Posterior cingulate gyrus (tissue), 11 donors: ENCODE data around the gene CPNE8.

Experiments used
- DNase-seq, 10 donors: peaks; one replicate each; pipeline versions ENCODE4 v3.0.0 to v3.0.0-alpha.2; 2020 to 2021; ENCODE audit warnings: mixed read lengths in 3 of 10
- intact Hi-C: fragments of 100-400 bp; cut with DNase I; formaldehyde crosslinking; loops from one replicate; pipeline ENCODE4 v1.15.1; 2023

CPNE8 gene

DNA sequence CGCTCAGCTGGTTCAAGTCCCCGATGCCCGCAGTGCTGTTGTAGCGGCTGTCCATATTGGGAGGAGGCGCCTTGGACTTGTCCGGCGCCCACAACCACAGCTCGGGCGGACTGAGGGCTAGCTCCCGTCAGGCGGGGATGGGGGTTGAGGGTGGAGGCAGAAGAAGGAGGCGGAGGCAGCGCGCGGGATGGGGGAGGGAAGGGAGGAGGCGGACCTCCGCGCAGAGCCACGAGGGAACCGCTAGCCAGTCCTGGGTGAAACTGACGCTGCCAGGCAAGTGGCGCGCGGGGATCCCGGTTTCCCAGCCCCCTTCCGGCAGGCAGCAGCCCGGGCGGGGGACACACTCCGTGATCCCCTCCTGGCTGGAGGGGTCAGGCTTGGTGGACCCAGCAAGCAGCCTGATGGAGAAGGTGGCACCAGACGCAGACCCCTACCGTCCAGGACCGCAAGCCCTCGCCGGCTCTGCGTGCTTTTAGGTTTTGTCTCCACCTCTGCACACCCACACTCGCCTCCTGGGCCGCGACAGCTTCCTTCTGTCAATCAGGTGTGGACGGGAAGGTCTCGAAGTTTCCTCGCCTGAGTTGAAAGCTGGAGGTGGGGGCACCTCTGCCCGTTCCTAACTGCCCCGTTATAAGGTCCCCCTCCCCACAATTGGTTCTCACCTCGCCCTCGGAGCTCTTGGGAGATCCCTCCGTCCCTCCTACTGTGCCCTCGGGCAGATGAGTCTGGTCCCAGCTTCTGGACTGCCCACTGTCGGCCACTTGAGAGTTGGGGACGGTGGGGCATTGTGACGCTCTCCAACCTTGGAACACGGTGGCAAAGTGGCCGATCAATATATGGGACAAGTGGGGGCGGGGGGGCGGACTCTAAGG, at the start of gene CPNE8:
Gene CPNE8, minus strand, starts transcription at position 112 of the 872 bp plus-strand sequence. Its CDS starts 57 bp downstream, at position 55.
- DNase-seq: peak; percentile 37 to 96 (median 69)
- intact Hi-C loops: loop anchor here (2.0 kb wide), 1 partner anchor 197 kb away; no protein-coding TSS in a partner anchor

DNA sequence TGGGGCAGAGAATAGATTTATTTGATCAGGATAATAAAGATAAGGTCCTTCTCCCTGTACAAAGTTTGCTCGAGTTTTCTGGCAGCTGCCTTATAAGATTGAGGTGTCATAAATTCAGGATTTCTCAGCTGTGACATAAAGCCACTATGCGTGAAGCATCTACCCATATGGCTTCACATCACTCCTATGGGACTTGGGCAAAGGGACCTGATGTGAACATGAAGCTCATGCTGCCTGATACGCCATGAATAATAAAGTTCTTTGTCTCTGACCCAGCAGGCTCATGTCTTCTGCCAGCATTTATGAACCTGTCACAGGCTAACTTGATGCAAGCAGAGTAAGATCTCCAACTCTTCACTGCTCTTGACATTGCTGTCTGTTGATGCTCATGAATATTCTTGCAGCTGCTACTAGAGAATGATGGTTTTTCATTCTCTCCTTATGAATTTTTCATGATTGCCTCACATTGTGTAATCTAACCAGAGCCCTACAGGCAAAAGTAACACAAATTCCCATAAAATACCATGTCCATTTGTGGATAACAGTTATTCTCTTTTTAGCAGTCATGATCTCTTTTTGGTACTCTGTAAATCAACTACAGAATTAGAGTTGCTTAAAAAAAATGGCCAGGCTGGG, 49.0 kb upstream of the CPNE8 start:
- intact Hi-C loops: no loop called here
- DNase-seq: no peak

DNA sequence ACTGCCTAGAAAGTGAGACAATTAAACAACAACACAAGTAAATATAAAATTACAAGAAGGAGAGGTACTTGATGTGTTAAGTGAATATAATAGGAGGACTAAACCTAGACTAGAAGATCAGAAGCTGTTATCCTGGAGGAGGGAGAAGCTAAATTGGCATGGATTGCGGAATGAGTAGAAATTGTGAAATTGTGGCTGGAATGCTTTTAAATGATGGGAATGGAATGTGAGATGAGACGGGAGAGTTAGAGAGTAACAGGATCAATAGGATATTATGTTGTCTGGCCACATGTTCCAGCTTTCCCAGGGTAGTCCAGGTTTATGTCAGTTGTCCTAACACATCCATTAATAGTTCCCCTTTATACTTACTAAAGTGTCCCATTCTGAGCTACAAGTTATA, 44.0 kb upstream of the CPNE8 start:
- intact Hi-C loops: no loop called here
- DNase-seq: no peak

DNA sequence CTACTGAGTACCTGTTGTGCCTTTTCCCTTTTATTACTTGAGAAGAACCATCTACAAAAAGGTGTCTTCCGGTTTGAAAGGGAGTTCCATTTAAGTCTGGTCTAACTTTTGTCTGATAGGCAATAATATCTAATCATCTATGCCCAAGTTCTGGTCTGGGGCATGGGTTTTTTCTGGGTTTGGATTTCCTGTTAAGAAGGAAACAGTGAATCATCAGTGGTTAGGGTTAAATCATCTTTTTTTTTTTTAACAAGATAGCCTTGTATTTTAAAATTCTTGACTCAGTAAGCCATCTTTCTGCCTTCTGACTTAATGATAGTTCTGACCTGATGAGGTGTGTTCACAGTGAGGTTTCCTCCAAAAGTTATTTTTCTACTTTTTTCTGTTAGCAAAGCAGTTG, 29.3 kb upstream of the CPNE8 start:
- no peak for DNase-seq
- intact Hi-C loops: no loop called here

DNA sequence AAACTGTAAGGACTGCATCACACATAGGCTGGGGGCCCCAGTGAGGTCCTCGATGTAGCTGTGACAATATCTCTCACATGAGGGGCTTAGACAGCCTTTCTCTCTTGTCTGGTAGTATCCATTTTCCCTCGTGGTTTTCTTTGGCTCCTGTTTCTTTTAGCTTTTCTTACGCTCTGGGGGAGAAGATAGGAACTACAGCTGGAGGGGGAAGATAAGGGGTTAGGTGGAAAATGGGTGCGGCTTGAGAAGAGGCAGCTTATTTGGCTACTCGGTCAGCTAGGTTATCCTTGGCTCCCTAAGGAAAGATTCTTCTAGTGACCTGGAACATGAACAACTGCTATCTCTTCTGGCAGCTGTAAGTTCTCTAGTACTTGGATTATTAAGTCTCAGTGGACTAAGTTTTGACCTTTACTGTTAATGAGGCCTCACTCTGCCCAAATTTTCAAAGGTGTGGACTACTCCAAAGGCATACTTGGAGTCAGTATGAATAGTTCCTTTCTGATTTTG, 28.7 kb upstream of the CPNE8 start:
- intact Hi-C loops: no loop called here

DNA sequence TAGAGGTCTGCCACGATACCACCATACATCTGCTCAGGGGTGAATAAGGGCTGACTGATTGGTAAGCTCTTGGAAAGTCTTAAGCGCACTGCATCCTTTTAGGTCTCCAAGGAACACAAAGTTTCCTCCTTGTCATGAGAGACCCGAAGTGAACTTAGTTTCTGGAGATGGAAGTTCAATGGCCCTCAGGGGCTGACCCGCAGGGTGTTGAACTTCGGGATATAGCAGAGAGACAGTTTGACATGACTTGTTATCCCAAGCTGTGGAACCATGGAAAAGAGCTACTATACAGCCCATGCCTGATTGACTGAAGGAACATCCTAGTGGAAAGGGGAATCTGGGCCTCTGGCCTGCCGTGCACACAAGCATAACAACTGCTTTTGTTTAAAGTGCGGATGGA, 26.9 kb upstream of the CPNE8 start:
- intact Hi-C loops: no loop called here

More for the DNA sequence above, 28.7 kb upstream of the CPNE8 start:
- no peak for DNase-seq

DNA sequence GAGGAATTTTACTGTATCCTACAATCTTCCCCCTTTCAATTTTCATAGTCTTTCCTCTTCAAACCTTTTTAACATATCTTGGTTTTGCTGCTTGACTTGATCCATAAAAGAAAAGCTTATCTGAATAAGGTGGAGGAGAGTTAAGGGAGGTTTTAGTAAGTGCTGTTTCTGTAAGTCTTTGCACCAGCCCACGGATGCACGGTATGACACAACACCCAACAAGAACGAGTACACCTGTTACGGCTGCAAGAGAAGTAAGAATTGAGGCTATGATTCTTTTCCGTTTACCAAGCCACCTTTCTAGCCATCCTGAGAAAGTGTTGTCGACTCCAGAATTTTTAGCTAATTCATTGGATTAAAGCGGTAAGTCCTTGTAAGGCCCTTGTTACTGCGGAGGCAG, 26.1 kb upstream of the CPNE8 start:
- DNase-seq: no peak
- intact Hi-C loops: no loop called here

More for the DNA sequence above, 26.9 kb upstream of the CPNE8 start:
- no peak for DNase-seq

DNA sequence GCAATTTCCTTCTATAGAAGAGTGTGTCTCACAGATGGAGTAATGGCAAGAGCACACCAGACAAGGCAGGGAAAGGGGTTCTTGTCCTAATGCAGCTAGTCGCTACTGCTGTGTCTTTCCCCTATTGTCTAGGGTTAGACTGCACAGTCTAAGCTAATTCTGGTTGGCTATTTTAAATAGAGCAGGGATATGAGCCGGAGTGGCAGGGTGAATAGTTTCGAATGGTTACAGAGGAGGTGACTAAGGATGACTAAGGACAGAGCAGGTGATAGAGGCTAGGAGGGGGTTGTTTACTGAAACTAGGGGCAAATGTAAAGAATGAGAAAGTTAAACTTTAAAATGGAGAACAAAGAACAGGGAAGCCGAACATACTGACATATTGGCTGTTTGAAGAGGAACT, 25.6 kb upstream of the CPNE8 start:
- intact Hi-C loops: no loop called here

DNA sequence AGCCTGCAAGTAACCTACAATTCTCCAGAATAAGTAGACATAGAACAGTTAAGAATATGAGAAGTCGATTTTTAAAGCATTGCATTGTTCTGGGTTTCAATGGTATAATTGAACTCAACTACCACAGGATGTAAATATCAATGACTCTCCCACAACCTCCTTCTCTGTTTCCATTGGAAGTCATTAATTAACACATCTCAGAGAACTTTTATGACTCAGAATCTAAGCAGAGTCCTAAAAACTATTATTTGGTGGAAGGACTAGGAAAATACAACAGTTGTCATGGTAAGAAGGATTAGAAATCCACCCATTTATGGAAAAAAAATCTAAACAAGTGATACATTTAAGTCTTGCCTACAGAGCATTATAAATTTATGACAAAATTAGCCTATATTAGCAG, 21.1 kb upstream of the CPNE8 start:
- no peak for DNase-seq
- intact Hi-C loops: no loop called here

More for the DNA sequence above, 25.6 kb upstream of the CPNE8 start:
- no peak for DNase-seq

DNA sequence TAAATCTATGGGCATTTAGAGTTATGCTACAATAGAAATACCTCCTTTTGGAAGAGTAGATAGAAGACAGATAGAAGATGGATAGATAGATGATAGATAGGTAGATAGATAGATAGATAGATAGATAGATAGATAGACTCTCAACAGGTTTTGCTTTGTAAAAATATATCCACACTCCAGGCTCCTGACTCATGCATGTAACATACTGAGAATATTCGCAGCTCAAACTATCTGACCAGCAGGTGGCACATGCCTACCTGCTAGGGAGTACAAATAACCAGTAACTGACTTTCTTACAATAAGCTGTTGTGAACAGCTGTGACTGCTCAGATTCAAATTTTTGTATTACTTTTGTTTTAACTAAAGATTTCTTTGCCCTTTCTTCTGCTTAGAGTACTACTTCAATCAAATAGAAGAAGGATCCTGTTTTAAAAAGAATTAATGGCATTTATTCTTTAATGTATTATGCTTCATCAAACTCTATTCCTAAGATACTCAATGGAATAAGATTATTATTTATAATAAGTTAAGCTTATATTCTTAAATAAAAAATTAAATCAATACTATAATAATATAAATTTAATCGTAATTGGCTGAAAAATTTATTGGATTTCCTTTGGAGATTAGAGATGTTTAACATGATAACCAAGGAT, 15.8 kb upstream of the CPNE8 start:
- DNase-seq: no peak
- intact Hi-C loops: no loop called here

DNA sequence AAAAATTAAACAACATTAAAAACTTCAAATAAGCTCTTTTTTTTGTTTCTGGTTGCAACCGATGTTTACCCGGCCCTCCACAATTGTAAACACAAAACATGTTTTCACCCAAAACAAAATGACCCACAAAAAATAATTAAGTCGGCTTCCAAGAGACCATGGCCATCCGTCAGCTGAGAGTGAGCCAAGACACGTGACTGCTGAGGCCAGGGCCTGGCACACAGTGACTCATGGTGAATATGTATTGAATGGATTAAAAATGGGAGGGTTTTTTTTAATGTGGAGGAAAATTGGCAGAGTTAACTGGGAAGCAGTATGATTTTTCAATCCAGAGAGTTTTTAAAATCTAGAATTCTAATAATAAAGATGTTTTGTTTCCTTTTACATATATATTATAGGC, 13.8 kb upstream of the CPNE8 start:
- intact Hi-C loops: no loop called here

DNA sequence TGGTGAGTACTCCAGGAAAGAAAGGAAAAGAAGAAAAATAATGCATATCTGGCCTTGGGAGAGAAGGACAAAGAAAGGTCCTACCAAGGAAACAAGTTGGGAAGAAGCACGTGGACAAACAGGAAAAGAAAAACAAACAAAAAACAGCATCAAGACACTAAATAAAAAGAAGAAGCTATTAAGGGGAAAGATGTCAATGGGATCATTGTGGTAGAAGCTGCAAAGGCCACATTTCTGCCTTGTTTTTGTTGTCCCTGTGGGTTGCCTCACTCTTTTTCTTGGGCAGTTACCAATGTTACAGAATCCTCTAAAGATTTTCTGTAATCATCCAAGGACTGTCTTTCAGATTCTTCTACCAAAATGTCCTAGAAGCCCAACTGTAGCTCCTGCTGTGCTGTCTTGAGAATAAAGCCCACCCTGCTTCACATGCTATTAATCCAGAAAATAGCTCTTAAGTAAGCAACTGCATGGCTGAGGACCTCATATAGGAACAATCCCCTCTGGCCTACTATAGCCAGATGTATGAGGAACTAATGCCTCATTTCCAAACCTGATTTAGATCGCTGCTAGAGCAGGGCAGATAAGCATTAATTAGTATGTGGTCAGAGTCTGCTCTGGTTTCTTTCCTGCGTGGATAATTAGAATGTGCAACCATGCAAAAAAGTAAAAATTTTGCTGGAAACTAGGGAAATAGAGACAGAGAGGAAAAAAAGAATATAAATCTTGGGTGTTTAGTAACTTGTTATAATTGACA, 10.2 kb upstream of the CPNE8 start:
- no peak for DNase-seq
- intact Hi-C loops: no loop called here

More for the DNA sequence above, 13.8 kb upstream of the CPNE8 start:
- DNase-seq: peak in 6 of 10 donors; percentile 19 to 82 (median 51)

DNA sequence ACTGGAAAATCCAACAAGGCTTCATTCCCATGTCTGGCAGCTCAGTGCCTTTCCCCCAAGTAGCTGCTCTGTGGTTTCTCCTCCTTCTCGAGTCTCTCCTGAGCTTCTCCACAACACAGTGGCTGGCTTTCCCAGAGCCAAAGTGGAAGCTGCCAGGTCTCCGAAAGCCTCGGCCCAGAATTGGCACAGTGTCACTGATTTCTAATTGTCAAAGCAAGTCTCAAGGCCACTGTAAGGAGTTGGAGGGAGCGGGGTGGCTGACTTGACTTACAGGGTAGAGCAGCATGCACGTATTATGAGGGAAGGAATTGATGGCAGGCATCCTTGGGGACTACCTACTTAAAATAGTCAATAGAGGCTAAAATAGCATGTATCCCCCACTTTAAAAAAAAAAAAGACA, 6.7 kb upstream of the CPNE8 start:
- peak in 3 of 10 donors; percentile 57 to 67 (median 61) for DNase-seq
- intact Hi-C loops: no loop called here

DNA sequence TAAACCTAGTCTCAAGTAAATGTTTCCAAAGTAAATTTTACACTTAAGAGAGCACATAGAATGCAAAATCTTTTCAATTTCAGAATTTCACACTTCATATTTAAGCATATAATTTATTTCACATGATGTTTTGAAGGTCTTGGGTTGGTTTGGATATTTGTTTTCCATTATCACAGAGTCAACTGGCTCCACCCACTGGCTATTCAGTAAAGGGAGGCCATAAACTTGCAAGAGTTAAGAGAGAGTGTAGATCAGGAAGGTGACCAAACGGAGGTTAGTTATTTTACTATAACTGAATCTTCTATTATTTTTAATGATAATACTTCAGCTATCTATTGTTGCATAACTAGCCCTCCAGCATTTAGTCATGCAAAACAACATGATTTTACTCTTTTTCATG, 6.2 kb upstream of the CPNE8 start:
- intact Hi-C loops: no loop called here
- no peak for DNase-seq

DNA sequence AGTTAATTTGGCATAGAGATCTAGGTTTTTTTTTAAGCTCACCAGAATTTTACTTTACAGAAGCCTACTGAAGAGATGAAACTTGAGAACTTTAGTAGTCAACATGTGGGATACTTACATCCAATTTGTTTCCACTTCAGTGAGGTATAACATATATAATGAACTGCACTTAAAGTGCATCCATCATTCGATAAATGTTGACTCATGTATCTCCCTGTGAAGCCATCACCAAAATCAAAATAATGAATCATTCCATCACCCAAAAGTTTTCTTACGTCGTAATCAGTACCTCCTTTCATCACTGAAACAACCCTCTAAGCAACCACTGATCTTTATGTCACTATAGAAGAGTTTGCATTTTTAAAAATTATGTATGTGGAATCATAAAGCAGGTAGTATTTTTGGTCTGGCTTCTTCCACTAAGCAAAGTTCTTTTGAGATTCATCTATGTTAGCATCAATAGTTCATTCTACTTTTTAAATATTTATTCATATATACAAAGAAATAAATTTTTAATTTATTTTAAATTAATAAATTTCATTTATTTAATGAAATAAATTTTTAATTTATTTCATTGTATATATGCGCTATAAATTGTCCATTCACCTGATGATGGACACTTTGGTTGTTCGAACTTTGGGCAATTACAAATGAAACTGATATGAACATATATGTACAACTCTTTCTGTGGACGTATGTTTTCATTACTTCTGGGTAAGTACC, 2.0 kb upstream of the CPNE8 start:
- DNase-seq: no peak
- intact Hi-C loops: loop anchor here (2.0 kb wide), 1 partner anchor 195 kb away; no protein-coding TSS in a partner anchor

DNA sequence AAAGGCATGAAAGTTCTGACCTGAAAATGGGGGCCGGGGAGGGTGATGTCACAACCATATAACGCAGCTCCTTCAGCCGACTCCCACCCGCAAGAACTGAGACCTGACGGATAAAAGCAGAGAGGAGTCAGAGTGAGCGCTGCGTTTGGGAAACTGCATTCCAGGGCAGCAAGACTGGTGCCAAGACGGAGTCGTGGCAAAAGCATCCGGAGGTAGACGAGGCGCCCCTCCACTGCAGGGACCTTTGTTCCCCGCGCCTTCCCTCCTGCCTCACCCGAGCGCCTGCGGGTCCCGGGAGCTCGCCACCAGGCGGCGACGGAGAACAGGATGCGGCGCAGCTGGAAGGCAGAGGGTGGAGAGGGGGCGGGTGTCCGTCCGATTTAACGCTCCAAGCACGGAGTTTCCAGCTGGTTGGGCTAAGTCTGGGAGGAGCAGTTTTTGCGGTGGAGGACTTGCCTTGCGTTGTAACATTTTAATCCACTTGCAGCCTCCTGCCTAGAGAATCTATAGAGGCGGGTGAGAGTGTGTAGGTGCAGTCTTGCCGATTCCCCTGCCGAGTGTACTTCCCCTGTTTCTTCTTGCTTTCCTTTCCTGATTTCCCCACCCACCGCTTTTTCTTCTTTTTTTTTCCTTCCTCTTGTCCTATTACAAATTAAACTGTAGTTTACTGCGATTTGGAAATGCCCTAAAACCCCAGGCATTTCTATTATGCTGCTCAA, 1.2 kb upstream of the CPNE8 start:
- peak; percentile 71 to 97 (median 82) for DNase-seq
- intact Hi-C loops: loop anchor here (2.0 kb wide), 1 partner anchor 196 kb away; no protein-coding TSS in a partner anchor

DNA sequence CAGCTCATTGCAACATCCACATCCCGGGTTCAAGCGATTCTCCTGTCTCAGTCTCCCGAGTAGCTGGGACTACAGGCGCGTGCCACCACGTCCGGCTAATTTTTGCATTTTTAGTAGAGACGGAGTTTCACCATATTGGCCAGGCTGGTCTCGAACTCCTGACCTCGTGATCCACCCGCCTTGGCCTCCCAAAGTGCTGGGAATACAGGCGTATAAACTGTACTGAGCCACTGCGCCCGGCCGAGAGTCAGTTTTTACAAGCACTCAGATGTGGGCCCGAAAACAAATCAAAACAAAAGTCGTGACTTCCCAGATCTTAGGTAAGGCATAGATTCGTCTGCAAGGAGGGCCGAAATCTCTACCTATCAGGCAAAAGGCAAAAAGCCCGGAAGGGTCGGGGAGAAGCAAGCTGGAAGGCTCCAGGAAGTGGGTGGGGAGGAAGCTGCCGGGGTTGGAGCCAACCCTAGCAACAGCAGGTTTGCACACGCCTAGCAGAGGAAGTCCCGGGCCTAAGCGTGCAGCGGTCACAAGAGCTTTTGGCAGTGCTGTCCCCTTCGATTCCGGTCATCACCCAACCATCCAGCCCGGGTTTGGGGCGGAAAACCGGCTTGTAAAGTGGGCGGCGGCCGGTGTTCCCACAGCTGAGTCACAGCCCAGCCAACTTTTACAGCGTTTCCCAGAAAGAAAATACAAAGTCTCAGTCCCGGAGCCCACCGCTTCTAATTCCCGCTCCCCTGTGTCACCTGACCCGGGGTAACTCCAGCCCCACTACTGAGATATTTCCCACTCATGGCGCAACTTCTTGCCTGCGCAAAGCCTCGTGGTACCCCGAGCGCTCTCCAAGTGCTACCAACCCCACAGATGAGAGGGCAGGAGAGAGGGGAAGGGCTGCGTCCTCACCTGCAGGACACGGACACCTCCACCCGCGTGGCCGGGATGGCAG, 583 bp downstream of the CPNE8 start:
- intact Hi-C loops: no loop called here

DNA sequence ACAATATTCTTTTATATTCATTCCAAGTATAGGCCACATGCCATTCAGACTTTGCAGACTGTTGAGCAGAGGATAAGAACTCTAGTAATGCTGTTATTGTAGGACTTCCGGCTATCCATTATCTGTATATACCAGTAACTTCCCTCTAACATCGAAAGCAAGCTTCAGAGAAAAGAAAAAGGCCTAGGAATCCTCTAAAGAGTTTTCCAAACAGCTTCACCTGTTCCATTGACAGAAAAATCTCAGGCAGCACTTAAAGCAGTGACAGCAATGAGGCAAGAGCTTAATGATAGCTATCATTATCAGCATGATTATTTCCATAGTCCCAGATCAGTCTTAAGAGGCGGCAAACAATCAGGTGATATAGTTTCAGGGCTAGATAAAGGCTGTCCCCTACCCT, 1.8 kb downstream of the CPNE8 start:
- intact Hi-C loops: no loop called here
- no peak for DNase-seq

More for the DNA sequence above, 583 bp downstream of the CPNE8 start:
- DNase-seq: peak; percentile 24 to 92 (median 42)
